ENCODE measurements around the gene GFI1B. TPM values are rescaled to one million over a fixed set of nuclear protein-coding genes. Genes with fewer than 3 reads are reported as not detected.

GFI1B gene
- polyA plus RNA-seq, 2 of the 4 experiments (the other 2 are of a cell fraction): 0.09 TPM; not detected in 1

- no peak for TF ChIP-seq ZC3H11A (IDR thresholded peaks at IDR 0.05)
- TF ChIP-seq ZSCAN20 (CRISPR knock-in tag; IDR thresholded peaks at IDR 0.05): no peak
- TF ChIP-seq RARB (CRISPR knock-in tag; IDR thresholded peaks at IDR 0.05): no peak
- no peak for TF ChIP-seq RCOR1 (IDR thresholded peaks at IDR 0.05; ENCODE audit: low read depth, low read length)
- no peak for TF ChIP-seq GATA3 (IDR thresholded peaks at IDR 0.05; ENCODE audit: borderline replicate concordance)
- no peak for TF ChIP-seq CTCF (IDR thresholded peaks at IDR 0.05)
- no peak for TF ChIP-seq ELK1 (IDR thresholded peaks at IDR 0.05; ENCODE audit: low read depth, low read length)
- TF ChIP-seq TFCP2L1 (CRISPR knock-in tag; IDR thresholded peaks at IDR 0.05): no peak
- TF ChIP-seq HOXB5 (CRISPR knock-in tag; IDR thresholded peaks at IDR 0.05): no peak
- TF ChIP-seq HES2 (IDR thresholded peaks at IDR 0.05): no peak
- peak; percentile 84 for TF ChIP-seq PHF8 (IDR thresholded peaks at IDR 0.05; ENCODE audit: borderline replicate concordance, low read depth)
- no peak for TF ChIP-seq KDM1A (IDR thresholded peaks at IDR 0.05; ENCODE audit: low read depth)
- no peak for TF ChIP-seq SMC3 (IDR thresholded peaks at IDR 0.05)
- no peak for TF ChIP-seq NR3C1 (IDR thresholded peaks at IDR 0.05)
- peak; percentile 83 for TF ChIP-seq KDM5A (IDR thresholded peaks at IDR 0.05)
- TF ChIP-seq CHD4 (IDR thresholded peaks at IDR 0.05; ENCODE audit: borderline replicate concordance): no peak
- TF ChIP-seq RAD21 (conservative IDR thresholded peaks at IDR 0.05 in 1 of 2, IDR thresholded peaks at IDR 0.05 in 1 of 2): no peak
- no peak for TF ChIP-seq SREBF2 (IDR thresholded peaks at IDR 0.05)
- TF ChIP-seq E2F6 (IDR thresholded peaks at IDR 0.05; ENCODE audit: borderline replicate concordance, low read depth): no peak
- peak; percentile 76 for TF ChIP-seq USF2 (IDR thresholded peaks at IDR 0.05)
- TF ChIP-seq POLR2AphosphoS2 (conservative IDR thresholded peaks at IDR 0.05; ENCODE audit: low read length): no peak
- peak; percentile 83 for TF ChIP-seq POLR2A (IDR thresholded peaks at IDR 0.05; ENCODE audit: low read length)
- 0 out of 2 replicates have a peak, but pooled peaks have one; percentile 53 for TF ChIP-seq MYC (IDR thresholded peaks at IDR 0.05; ENCODE audit: borderline replicate concordance, low read length)
- peak; percentile 6 for TF ChIP-seq ZFP36 (IDR thresholded peaks at IDR 0.05; ENCODE audit: borderline replicate concordance, partially characterized antibody)
- TF ChIP-seq CBX8 (IDR thresholded peaks at IDR 0.05): no peak
- TF ChIP-seq ZNF302 (CRISPR knock-in tag; IDR thresholded peaks at IDR 0.05): no peak
- TF ChIP-seq EHMT2 (IDR thresholded peaks at IDR 0.05; ENCODE audit: low read depth): no peak
- 0 out of 2 replicates have a peak, but pooled peaks have one; percentile 17 for TF ChIP-seq ATOH8 (CRISPR knock-in tag; IDR thresholded peaks at IDR 0.05; ENCODE audit: low read depth)
- TF ChIP-seq HDAC2 (IDR thresholded peaks at IDR 0.05): no peak
- TF ChIP-seq HOXB13 (CRISPR knock-in tag; IDR thresholded peaks at IDR 0.05; ENCODE audit: low read depth): peak; percentile 49; the same call in 1 of the 2 replicates
- TF ChIP-seq HMGXB4 (CRISPR knock-in tag; IDR thresholded peaks at IDR 0.05; ENCODE audit: borderline replicate concordance): peak; percentile 87
- peak; percentile 50; the same call in 1 of the 2 replicates for TF ChIP-seq TP53 (CRISPR knock-in tag; IDR thresholded peaks at IDR 0.05)
- TF ChIP-seq MAZ (IDR thresholded peaks at IDR 0.05; ENCODE audit: borderline replicate concordance, low read depth, low read length): 0 out of 2 replicates have a peak, but pooled peaks have one; percentile 56
- peak; percentile 87 to 98; a peak in 4 of 5 replicates for TF ChIP-seq JUN (IDR thresholded peaks at IDR 0.05)
Observed at GRCh38 chr9:132944294-132945185, 34.0 kb upstream of the GFI1B start, which contains the start of gene TSC1 (continued).
